ENCODE measurements around the gene NRXN2.

Gene NRXN2

DNA sequence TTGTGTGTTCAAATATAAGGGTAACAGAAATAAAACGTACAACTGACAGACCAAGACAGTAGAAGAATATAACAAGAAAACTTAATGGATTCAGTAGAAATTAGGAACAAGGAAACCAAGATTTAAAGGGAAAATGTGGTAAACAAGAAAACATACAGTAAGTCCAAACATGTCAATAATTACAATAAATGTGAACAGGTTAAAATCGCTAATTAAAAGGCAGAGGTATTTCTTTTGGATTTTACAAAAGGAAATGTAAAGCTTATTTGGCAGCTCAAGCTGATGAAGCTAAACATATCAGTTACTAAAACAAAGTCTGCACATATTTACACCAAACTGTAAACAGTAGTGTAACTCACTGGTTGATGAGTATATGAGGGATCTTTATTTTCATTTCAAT, 134.3 kb downstream of the NRXN2 start:
- no peaks in the 10 kb centered on the region for H3K4me1 ChIP-seq (ENCODE audit: insufficient read depth, low read length, poor library complexity, severe bottlenecking)
- H3K27me3 ChIP-seq (ENCODE audit: insufficient read depth, low read length, poor library complexity, severe bottlenecking): no peaks in the 10 kb centered on the region
- H2AFZ ChIP-seq (ENCODE audit: low read length): no peak overlapping the region
- no peak overlapping the region for H3K4me3 ChIP-seq (ENCODE audit: low read length, poor library complexity, severe bottlenecking)
- no peak for TF ChIP-seq EZH2phosphoT487 (IDR thresholded peaks at IDR 0.05; ENCODE audit: borderline replicate concordance)
- TF ChIP-seq, protein P1, sequence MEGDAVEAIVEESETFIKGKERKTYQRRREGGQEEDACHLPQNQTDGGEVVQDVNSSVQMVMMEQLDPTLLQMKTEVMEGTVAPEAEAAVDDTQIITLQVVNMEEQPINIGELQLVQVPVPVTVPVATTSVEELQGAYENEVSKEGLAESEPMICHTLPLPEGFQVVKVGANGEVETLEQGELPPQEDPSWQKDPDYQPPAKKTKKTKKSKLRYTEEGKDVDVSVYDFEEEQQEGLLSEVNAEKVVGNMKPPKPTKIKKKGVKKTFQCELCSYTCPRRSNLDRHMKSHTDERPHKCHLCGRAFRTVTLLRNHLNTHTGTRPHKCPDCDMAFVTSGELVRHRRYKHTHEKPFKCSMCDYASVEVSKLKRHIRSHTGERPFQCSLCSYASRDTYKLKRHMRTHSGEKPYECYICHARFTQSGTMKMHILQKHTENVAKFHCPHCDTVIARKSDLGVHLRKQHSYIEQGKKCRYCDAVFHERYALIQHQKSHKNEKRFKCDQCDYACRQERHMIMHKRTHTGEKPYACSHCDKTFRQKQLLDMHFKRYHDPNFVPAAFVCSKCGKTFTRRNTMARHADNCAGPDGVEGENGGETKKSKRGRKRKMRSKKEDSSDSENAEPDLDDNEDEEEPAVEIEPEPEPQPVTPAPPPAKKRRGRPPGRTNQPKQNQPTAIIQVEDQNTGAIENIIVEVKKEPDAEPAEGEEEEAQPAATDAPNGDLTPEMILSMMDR (conservative IDR thresholded peaks at IDR 0.05; ENCODE audit: low read length): no peak
- no peak overlapping the region for H3K4me2 ChIP-seq (ENCODE audit: low read depth, low read length, poor library complexity, severe bottlenecking)
- no peaks in the 10 kb centered on the region for H3K79me2 ChIP-seq (ENCODE audit: insufficient read depth, low read length)
- no peaks in the 10 kb centered on the region; the same call in 1 of the 2 replicates for H3K9me3 ChIP-seq (ENCODE audit: insufficient read depth, low read depth, low read length)
- no peaks in the 10 kb centered on the region for H4K20me1 ChIP-seq (ENCODE audit: insufficient read depth, low read length, poor library complexity, severe bottlenecking)
- H3F3A ChIP-seq (ENCODE audit: low read depth): no peaks in the 10 kb centered on the region
- H3K9ac ChIP-seq (ENCODE audit: low read depth, low read length, poor library complexity, severe bottlenecking): no peak overlapping the region
- no peaks in the 10 kb centered on the region for H3K36me3 ChIP-seq (ENCODE audit: insufficient read depth, low read length)
- H3K9me2 ChIP-seq (replicated peaks; ENCODE audit: low read depth, low read length): no peaks in the 10 kb centered on the region

DNA sequence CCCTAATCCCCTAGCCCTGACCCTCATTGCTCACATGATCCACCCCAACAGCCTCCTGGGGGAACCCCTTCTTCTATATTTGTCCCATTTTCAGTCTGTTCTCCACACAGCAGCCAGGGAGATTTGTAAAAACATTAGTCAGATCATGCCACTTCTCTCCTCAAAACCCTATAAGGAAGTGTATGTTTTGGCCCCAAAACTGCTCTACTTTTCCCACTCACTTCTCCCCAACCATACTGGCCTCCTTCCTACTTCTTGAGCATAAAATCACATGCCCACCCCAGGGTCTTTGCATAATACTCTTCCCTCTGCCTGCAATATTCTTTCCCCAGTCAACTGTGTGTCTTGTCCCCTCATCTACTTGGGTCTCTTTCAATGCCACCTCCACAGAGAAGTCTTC, 136.6 kb downstream of the NRXN2 start:
- Histone ChIP-seq H3K27me3 (ENCODE audit: insufficient read depth, low read length, poor library complexity, severe bottlenecking) (no peaks in the 10 kb centered on the region), H3K9ac (ENCODE audit: low read depth, low read length, poor library complexity, severe bottlenecking) (no peak overlapping the region), H3K9me2 (replicated peaks; ENCODE audit: low read depth, low read length) (no peaks in the 10 kb centered on the region), H4K20me1 (ENCODE audit: insufficient read depth, low read length, poor library complexity, severe bottlenecking) (no peaks in the 10 kb centered on the region), H2AFZ (ENCODE audit: low read length) (no peak overlapping the region), H3K79me2 (ENCODE audit: insufficient read depth, low read length) (no peaks in the 10 kb centered on the region), H3K4me3 (ENCODE audit: low read length, poor library complexity, severe bottlenecking) (no peak overlapping the region), H3K4me2 (ENCODE audit: low read depth, low read length, poor library complexity, severe bottlenecking) (no peak overlapping the region), H3K4me1 (ENCODE audit: insufficient read depth, low read length, poor library complexity, severe bottlenecking) (no peaks in the 10 kb centered on the region), H3F3A (ENCODE audit: low read depth) (no peaks in the 10 kb centered on the region), H3K9me3 (ENCODE audit: insufficient read depth, low read depth, low read length) (no peaks in the 10 kb centered on the region; the same call in 1 of the 2 replicates), H3K36me3 (ENCODE audit: insufficient read depth, low read length) (no peaks in the 10 kb centered on the region)
- TF ChIP-seq, protein P1 (conservative IDR thresholded peaks at IDR 0.05; ENCODE audit: low read length): no peak
- TF ChIP-seq EZH2phosphoT487 (IDR thresholded peaks at IDR 0.05; ENCODE audit: borderline replicate concordance): no peak

DNA sequence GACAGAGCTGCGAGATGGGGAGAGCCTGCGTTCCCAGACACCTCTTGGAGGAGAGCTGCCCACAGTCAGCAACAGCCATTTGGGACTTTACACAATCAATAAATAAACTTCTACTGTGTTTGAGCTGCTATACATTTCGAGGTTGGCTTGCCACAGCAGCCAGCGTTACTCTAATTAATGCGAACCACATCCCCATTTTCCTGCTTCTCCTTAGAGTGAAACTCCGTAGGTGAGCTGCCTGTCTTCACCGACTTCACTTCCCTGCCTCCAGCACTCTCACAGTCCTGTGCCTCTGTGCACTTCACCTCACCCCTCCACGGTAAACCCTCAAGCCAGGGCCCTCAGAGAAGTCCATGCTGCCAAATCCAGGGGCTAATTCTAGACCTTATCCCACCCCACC, 137.8 kb downstream of the NRXN2 start:
- H3K4me3 ChIP-seq (ENCODE audit: low read length, poor library complexity, severe bottlenecking): no peak overlapping the region
- H3K4me1 ChIP-seq (ENCODE audit: insufficient read depth, low read length, poor library complexity, severe bottlenecking): no peaks in the 10 kb centered on the region

More for the DNA sequence above, 137.8 kb downstream of the NRXN2 start:
- Histone ChIP-seq H3K27me3 (ENCODE audit: insufficient read depth, low read length, poor library complexity, severe bottlenecking) (no peaks in the 10 kb centered on the region), H3K36me3 (ENCODE audit: insufficient read depth, low read length) (no peaks in the 10 kb centered on the region), H3K4me2 (ENCODE audit: low read depth, low read length, poor library complexity, severe bottlenecking) (no peak overlapping the region), H4K20me1 (ENCODE audit: insufficient read depth, low read length, poor library complexity, severe bottlenecking) (no peaks in the 10 kb centered on the region), H3F3A (ENCODE audit: low read depth) (no peaks in the 10 kb centered on the region), H3K9me2 (replicated peaks; ENCODE audit: low read depth, low read length) (no peaks in the 10 kb centered on the region), H3K9me3 (ENCODE audit: insufficient read depth, low read depth, low read length) (no peaks in the 10 kb centered on the region; the same call in 1 of the 2 replicates), H3K9ac (ENCODE audit: low read depth, low read length, poor library complexity, severe bottlenecking) (no peak overlapping the region), H2AFZ (ENCODE audit: low read length) (no peak overlapping the region), H3K79me2 (ENCODE audit: insufficient read depth, low read length) (no peaks in the 10 kb centered on the region)
- no peak for TF ChIP-seq EZH2phosphoT487 (IDR thresholded peaks at IDR 0.05; ENCODE audit: borderline replicate concordance)
- TF ChIP-seq, protein P1 (conservative IDR thresholded peaks at IDR 0.05; ENCODE audit: low read length): no peak

Measured in Loucy (cell line).